HG02642 (cell line): ENCODE measurements around the gene TSSK1B.
"Not testable (repeated sequence)": the region's sequence is repeated elsewhere in the genome, so short reads cannot be mapped to it uniquely, and the experiment has no call there.

Source experiments
- ATAC-seq: cut with Tn5 transposase; IDR thresholded peaks from one replicate; pipeline ENCODE4 v1.9.1; 2021; ENCODE audit warnings: mild to moderate bottlenecking; ENCODE audit not compliant: unreplicated experiment, poor library complexity

Gene TSSK1B, protein sequence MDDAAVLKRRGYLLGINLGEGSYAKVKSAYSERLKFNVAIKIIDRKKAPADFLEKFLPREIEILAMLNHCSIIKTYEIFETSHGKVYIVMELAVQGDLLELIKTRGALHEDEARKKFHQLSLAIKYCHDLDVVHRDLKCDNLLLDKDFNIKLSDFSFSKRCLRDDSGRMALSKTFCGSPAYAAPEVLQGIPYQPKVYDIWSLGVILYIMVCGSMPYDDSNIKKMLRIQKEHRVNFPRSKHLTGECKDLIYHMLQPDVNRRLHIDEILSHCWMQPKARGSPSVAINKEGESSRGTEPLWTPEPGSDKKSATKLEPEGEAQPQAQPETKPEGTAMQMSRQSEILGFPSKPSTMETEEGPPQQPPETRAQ

GRCh38 chr5:113434889-113435288, at the start of gene TSSK1B:
TSS of gene TSSK1B (minus strand) at chr5:113434989. CDS start at chr5:113434839, 150 bp downstream.
- no peak for ATAC-seq

- no peak for ATAC-seq
Observed at GRCh38 chr5:113480243-113480642, 45.5 kb upstream of the TSSK1B start.

DNA sequence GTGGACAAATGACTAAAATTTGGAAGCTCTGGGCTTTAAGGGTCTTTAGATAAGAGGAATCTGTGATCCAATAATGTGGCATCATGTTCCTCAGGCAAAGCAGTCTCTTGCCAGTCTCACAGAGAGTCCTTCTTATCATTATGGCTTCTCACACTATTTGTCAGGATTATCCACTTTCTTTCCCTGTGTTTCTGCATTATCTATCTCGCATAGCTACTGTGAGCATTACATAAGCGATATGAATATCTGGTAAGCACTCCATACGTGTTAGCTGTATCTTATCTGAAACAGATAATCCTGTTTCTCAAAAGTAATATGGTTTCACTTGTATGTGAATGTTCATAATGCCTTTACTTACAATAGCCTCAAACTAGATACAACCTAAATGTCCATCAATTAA, 43.9 kb upstream of the TSSK1B start:
- ATAC-seq: no peak

- ATAC-seq: no peak
Observed at GRCh38 chr5:113474100-113474728, 39.4 kb upstream of the TSSK1B start.

DNA sequence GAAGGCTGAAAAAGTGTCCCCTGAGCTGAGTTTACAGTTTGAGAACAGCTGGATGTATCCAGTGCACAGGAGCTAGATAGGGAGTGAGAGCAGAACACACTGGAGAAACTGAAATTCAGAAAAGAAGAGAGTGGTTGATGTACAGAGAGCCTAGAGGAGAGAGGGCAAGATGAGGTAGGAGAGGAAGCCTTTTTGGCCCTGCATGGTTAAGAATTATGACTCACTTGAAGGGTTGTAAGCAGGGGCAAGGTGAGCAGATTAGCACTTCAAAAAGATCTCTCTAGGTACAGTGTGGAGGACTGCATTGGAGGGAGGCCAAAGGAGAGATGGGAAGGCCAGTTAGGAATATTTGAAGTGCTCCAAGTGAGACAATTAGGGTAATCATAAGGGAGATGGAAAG, 28.2 kb upstream of the TSSK1B start:
- ATAC-seq: no peak

GRCh38 chr5:113457106-113457505, 22.3 kb upstream of the TSSK1B start:
- ATAC-seq: not testable (repeated sequence)

- no peak for ATAC-seq
Observed at GRCh38 chr5:113452941-113453340, 18.2 kb upstream of the TSSK1B start.

GRCh38 chr5:113451797-113452196, 17.0 kb upstream of the TSSK1B start:
- no peak for ATAC-seq

- no peak for ATAC-seq
Observed at GRCh38 chr5:113450929-113451328, 16.1 kb upstream of the TSSK1B start.

GRCh38 chr5:113450462-113450861, 15.7 kb upstream of the TSSK1B start:
- ATAC-seq: no peak

DNA sequence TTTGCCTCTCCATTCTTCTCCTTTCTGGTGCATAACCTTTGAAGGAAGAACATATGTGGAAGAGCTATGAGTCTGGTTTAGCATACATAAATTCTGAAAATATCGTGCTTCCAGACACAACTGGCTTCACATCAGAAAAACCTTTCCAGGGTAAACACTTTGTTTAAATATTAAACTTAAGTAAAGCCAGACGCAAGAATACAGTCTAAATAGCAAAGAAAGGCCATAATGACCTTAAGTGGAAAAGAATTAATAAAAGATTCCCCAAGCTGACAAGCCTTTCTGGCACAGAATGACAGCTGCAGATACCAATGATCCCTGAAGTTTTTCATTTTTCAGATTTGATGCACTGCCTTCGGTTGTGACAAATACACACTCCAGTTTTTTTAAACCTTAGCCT, 13.5 kb upstream of the TSSK1B start:
- no peak for ATAC-seq

DNA sequence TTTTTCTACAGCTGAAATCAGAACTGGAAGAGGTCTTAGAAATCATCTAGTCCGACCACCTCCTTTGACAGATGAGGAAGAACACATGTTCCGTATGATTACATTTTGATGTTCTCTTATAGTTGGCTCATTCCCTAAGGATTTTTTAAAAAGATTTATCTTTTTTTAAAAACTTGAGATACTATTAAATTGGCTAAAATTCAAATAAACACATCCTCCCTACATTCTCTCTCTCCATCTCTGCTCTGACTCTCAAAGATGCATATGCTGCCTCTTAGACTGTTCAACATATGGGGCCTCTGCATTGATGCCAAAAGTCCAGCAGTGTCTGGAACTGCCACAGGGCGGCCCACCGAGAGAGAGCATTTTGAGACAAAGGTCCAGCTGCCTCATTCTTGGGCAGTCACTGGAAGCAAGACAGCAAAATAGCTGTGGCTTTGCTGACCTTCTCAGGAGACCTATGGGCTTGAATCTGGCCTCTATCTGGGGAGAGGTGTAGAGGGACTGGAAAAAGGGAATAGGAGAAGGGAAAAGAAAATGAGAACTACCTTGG, 12.8 kb upstream of the TSSK1B start:
- no peak for ATAC-seq

DNA sequence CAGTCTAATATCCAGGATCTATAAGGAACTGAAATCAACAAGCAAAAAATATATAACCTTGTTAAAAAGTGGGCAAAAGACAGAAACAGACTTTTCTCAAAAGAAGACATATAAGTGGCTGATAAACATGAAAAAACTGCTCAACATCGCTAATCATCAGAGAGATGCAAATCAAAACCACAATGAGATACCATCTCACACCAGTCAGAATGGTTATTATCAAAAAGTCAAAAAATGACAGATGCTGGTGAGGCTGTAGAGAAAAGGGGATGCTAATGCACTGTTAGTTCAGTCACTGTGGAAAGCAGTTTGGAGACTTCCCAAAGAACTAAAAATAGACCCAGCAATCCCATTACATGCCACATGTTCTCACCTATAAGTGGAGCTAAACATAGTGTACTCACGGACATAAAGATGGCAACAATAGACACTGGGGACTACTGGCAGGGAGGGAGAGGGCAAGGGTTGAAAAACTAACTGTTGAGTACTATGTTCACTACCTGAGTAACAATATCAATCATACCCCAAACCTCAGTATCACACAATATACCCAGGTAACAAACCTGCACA, 11.7 kb upstream of the TSSK1B start:
- ATAC-seq: no peak

- no peak for ATAC-seq
Observed at GRCh38 chr5:113437111-113437510, 2.3 kb upstream of the TSSK1B start.

- no peak for ATAC-seq
Observed at GRCh38 chr5:113435575-113435974, 786 bp upstream of the TSSK1B start.

GRCh38 chr5:113433862-113434612, 752 bp downstream of the TSSK1B start:
- no peak for ATAC-seq

DNA sequence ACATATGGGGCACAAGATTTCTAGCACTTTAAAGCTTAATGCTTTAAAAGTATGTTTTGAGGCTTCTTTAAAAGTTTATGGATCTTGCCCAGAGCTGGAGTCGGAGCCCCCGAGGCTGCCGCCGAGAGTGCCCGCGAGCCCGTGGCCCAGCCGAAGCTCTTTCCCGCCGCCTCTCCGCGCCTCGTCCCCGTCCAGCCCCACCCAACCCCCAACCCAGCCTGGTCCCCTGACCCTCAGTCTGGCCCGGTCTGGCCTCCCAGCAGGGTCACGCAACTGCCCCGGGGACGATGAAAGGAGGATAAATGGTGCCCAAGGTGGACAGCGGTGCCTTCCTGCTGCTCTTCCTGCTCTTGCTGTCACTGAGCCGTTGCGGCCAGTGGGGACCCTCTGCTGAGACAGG, 1.7 kb downstream of the TSSK1B start:
- ATAC-seq: no peak

GRCh38 chr5:113427871-113428574, 6.8 kb downstream of the TSSK1B start:
- no peak for ATAC-seq

DNA sequence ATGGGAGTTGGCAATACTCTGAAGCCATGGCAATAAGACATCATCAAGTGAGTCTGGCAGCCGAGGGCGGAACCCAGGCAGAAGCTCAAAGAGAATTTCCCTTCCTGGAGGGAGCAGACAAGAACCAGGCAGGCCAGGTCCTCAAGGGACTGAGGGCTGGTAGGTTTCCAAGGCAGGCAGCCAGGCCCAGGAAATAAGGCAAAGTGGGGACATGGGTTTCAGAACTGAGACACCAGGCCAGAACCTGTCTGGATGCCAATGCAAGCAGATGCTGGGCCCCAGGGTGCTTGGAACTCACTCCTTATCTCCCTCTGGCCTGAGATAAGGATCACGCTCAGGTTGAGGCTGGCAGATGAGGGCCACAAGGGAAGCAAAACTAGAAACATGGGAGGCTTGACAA, 8.9 kb downstream of the TSSK1B start:
- ATAC-seq: no peak

DNA sequence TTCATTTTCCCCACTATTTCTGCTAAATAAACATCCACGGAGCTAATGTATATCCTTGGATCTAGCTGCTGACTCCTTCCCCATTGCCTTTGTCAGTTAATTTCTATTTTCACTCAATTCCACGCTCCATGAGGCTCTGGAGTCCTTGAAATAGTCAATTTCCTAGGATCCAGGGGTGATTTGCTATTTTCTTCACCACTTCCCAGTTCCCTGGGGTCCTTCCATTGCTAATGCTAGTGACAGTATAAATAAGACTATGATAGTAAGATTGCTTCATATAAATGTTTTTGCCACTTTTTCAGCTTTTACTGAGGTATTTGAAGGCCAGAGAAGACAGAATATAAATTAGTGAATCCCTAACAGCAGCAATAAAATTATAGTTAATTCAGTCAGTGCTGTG, 13.1 kb downstream of the TSSK1B start:
- ATAC-seq: no peak
